Smooth muscle cell (in vitro differentiated cells): Measurements from ENCODE around the gene TFAP2E. TPM values are rescaled to one million over a fixed set of nuclear protein-coding genes. Genes with fewer than 3 reads are reported as not detected.

ENCODE experiments used
- DNase-seq: peaks from one replicate; lab custom pipeline; 2025; ENCODE audit not compliant: unreplicated experiment; lab: John Stamatoyannopoulos, UW
- H2AFZ ChIP-seq: fragments of 200-600 bp; sonication (generic); 2 replicates; pipeline ENCODE4 v1.6.0; 2016; ENCODE audit warnings: antibody characterized with exemption, low read depth, mild to moderate bottlenecking
- H3F3A ChIP-seq: fragments of 200-600 bp; sonication (generic); 2 replicates; pipeline ENCODE4 v1.6.0; 2017; ENCODE audit warnings: antibody characterized with exemption, low read depth
- H3K27ac ChIP-seq: fragments of 200-600 bp; sonication (generic); 2 replicates; pipeline ENCODE4 v1.5.1; 2016; ENCODE audit warnings: low read depth, mild to moderate bottlenecking
- H3K27me3 ChIP-seq: fragments of 200-600 bp; sonication (generic); 2 replicates; pipeline ENCODE4 v1.6.1; 2016; ENCODE audit warnings: low read depth, mild to moderate bottlenecking
- H3K36me3 ChIP-seq: fragments of 200-600 bp; sonication (generic); 2 replicates; pipeline ENCODE4 v1.5.1; 2016; ENCODE audit warnings: low read depth
- H3K4me1 ChIP-seq: fragments of 200-600 bp; sonication (generic); 2 replicates; pipeline ENCODE4 v1.5.1; 2016; ENCODE audit warnings: low read depth
- H3K4me2 ChIP-seq: fragments of 200-600 bp; sonication (generic); 2 replicates; pipeline ENCODE4 v1.6.0; 2016; ENCODE audit warnings: mild to moderate bottlenecking
- H3K4me3 ChIP-seq: fragments of 200-600 bp; sonication (generic); 2 replicates; pipeline ENCODE4 v1.5.1; 2016; ENCODE audit warnings: mild to moderate bottlenecking
- H3K79me2 ChIP-seq: fragments of 200-600 bp; sonication (generic); 2 replicates; pipeline ENCODE4 v1.6.0; 2016; ENCODE audit warnings: low read depth, mild to moderate bottlenecking
- H3K9ac ChIP-seq: fragments of 200-600 bp; sonication (generic); 2 replicates; pipeline ENCODE4 v1.6.0; 2016; ENCODE audit warnings: low read depth
- H3K9me3 ChIP-seq: fragments of 200-600 bp; sonication (generic); replicated peaks from 2 replicates; pipeline ENCODE4 v1.5.1; 2016; ENCODE audit warnings: low read depth
- H4K20me1 ChIP-seq: fragments of 200-600 bp; sonication (generic); 2 replicates; pipeline ENCODE4 v1.6.0; 2016; ENCODE audit warnings: low read depth
- WGBS: methylation state at CpG from one replicate; pipeline ENCODE4 v1.1.7; 2016; ENCODE audit warnings: low lambda C conversion rate; 5-methylcytosine and 5-hydroxymethylcytosine counted together
- polyA plus RNA-seq: library from polyadenylated mRNA; unstranded; fragments of >200 nt; fragmentation: Nextera tagmentation; extraction: Ambion mirVana; gene quantifications from 2 replicates; pipeline ENCODE4 v1.2.1, GENCODE V29; 2016
- total RNA-seq: library from RNA; depleted of rRNA; stranded (reverse); fragments of >200 nt; gene quantifications from 2 replicates; pipeline ENCODE4 v1.2.3, GENCODE V29; 2014
- TF ChIP-seq, protein P1 (sequence below): fragments of 200-600 bp; sonication (generic); IDR thresholded peaks from 2 replicates; pipeline ENCODE4 v1.5.1; 2017; ENCODE audit warnings: borderline replicate concordance, mild to moderate bottlenecking, antibody characterized with exemption; ENCODE audit not compliant: insufficient read depth, poor library complexity, severe bottlenecking

Gene TFAP2E
- total and polyA plus RNA-seq, 2 experiments from 2014 or later: 0.30 to 0.36 TPM

GRCh38 chr1:35539073-35539823, 33.9 kb upstream of the TFAP2E start:
- Histone ChIP-seq H3K4me2 (peak overlapping the region; percentile 27), H3K27me3 (no peaks in the 10 kb centered on the region), H2AFZ (no peak overlapping the region), H3K9ac (no peak overlapping the region), H3K79me2 (peaks cover 48% of the 10 kb centered on the region), H3K4me1 (peaks cover 11% of the 10 kb centered on the region), H3K36me3 (no peaks in the 10 kb centered on the region), H3K4me3 (no peak overlapping the region), H4K20me1 (peaks cover 100% of the 10 kb centered on the region), H3K27ac (no peak overlapping the region), H3K9me3 (no peaks in the 10 kb centered on the region), H3F3A (no peaks in the 10 kb centered on the region)
- DNase-seq: no peak
- TF ChIP-seq, protein P1, sequence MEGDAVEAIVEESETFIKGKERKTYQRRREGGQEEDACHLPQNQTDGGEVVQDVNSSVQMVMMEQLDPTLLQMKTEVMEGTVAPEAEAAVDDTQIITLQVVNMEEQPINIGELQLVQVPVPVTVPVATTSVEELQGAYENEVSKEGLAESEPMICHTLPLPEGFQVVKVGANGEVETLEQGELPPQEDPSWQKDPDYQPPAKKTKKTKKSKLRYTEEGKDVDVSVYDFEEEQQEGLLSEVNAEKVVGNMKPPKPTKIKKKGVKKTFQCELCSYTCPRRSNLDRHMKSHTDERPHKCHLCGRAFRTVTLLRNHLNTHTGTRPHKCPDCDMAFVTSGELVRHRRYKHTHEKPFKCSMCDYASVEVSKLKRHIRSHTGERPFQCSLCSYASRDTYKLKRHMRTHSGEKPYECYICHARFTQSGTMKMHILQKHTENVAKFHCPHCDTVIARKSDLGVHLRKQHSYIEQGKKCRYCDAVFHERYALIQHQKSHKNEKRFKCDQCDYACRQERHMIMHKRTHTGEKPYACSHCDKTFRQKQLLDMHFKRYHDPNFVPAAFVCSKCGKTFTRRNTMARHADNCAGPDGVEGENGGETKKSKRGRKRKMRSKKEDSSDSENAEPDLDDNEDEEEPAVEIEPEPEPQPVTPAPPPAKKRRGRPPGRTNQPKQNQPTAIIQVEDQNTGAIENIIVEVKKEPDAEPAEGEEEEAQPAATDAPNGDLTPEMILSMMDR: no peak
- WGBS: 87% methylated on average over 6 of the region's 6 CpGs

GRCh38 chr1:35539824-35540261, 33.3 kb upstream of the TFAP2E start:
- no peak for DNase-seq
- Histone ChIP-seq H3K4me3 (no peak overlapping the region), H3K27ac (no peak overlapping the region), H3K9me3 (no peaks in the 10 kb centered on the region), H3K27me3 (no peaks in the 10 kb centered on the region), H3K9ac (no peak overlapping the region), H2AFZ (no peak overlapping the region), H3K4me1 (peaks cover 11% of the 10 kb centered on the region), H3K36me3 (no peaks in the 10 kb centered on the region), H3K79me2 (peaks cover 49% of the 10 kb centered on the region), H3F3A (no peaks in the 10 kb centered on the region), H4K20me1 (peaks cover 100% of the 10 kb centered on the region), H3K4me2 (no peak overlapping the region)
- WGBS: 82% methylated on average over 1 of the region's 1 CpG
- TF ChIP-seq, protein P1: no peak

GRCh38 chr1:35544976-35545375, 28.1 kb upstream of the TFAP2E start:
- WGBS: 38% methylated on average over 3 of the region's 3 CpGs
- Histone ChIP-seq H3K27me3 (no peaks in the 10 kb centered on the region), H3K4me3 (no peak overlapping the region), H3K36me3 (no peaks in the 10 kb centered on the region), H3K4me2 (no peak overlapping the region), H3K4me1 (no peaks in the 10 kb centered on the region), H4K20me1 (peaks cover 91% of the 10 kb centered on the region), H3F3A (no peaks in the 10 kb centered on the region), H3K27ac (no peak overlapping the region), H3K9ac (no peak overlapping the region), H2AFZ (no peak overlapping the region), H3K9me3 (no peaks in the 10 kb centered on the region), H3K79me2 (peaks cover 44% of the 10 kb centered on the region)
- DNase-seq: no peak
- TF ChIP-seq, protein P1: peak; percentile 42

DNA sequence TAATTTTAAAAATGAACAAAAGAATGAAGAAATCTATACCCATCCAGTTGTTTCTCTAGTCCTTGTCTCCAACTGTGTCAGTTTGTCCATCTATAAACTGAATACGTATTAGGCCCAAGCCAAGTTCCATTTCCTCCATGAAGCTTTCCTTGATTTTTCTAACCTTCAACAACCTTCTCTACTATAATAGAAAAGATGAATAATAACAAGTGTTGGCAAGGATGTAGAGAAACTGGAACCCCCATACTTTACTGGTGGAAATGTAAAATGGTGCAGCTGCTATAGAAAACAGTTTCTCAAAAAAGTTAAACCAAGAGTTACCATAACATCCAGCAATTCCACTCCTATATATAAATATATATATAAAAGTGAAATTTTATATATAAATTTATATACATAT, 26.5 kb upstream of the TFAP2E start:
- Histone ChIP-seq H3K27me3 (no peaks in the 10 kb centered on the region), H3K9ac (no peak overlapping the region), H3F3A (no peaks in the 10 kb centered on the region), H2AFZ (no peak overlapping the region), H4K20me1 (peaks cover 79% of the 10 kb centered on the region), H3K4me3 (no peak overlapping the region), H3K4me1 (no peaks in the 10 kb centered on the region), H3K9me3 (no peaks in the 10 kb centered on the region), H3K36me3 (no peaks in the 10 kb centered on the region), H3K4me2 (no peak overlapping the region), H3K79me2 (peaks cover 57% of the 10 kb centered on the region), H3K27ac (no peak overlapping the region)
- 95% methylated on average over 1 of the region's 1 CpG for WGBS
- TF ChIP-seq, protein P1: no peak
- DNase-seq: no peak
